Measurements from ENCODE around the gene BLVRB.
"Not testable (repeated sequence)": the region's sequence is repeated elsewhere in the genome, so short reads cannot be mapped to it uniquely, and the experiment has no call there.

BLVRB gene

DNA sequence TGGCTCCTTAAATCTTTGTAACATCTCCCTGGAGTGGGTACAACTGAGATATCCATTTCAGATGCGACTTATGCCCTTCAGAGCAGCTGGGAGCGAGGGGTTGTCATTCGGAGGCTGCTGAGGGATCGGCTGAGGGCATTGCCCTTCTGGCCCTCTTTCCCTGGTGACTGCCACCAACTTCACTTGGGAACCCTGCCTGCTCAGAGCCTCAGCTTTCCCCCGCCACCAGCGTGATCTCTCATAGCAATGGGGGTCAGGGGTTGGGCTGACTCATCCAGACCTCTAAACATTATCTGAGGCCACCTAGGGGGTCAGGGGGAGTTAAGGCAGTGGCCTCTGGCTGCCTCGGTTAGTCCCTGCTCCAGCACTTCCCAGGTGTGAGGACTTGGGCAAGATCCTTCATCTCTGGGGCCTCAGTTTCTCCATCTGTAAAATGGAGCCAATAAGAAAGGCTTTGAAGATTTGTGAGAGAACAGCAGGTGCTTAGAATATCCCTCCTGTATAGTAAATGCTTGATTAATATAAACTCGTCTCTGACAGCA is 53.5 kb downstream of the BLVRB start:
- no peak overlapping the region for H3K27ac ChIP-seq
- DNase-seq (ENCODE audit: low read depth, low spot score), result no peak

DNA sequence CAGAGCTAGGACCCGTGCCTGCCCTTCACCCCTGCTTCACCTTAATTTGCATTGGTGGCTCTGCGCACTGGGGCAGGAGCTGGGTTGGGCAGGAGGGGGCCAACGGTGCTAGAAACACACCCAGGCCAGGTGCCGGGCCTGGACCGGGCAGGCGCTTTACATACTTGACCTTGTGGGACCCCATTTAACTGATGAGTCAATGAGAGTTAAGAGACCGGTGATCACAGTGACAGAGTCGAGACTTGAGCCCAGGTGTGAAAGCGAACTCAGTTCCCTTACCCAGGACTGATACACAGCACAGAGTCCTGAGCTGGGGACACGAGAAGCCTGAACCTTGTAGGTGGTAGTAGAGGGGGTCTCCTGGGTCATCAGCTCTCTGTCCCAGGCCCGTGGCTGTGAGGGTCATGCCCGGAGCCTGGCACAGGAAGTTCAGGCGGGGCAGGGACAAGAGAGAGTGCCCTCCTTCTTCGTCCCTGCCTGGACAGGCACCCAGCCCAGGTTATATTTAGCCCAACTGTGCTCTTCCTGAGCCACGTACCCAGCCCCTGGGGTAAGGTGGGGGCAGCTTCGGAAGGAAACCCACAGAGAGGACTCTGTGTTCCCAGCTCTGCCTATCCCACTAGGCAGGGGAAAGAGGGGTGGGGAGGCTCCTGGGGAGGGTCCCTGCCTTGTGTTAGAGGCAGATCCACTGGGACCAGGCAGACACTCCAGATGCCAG is 54.3 kb downstream of the BLVRB start:
- no peak for DNase-seq (ENCODE audit: low read depth, low spot score)
- H3K27ac ChIP-seq, result no peak overlapping the region

DNA sequence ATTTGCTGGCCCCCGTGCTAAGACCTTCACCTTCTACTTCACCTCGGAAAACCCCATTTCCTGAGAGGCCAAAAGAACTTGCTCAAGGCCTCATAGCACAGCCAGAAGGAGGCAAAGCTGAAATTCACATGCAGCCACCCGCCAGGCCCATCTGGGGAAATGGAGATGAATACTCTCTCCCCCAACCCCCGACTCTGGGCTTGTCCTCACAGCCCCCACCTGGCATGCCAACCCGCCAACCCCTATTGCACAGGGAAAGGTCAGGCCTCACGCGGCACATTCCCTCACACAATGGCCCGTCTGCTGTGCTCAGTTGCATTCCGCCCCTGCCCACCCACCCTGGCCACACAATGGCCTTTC is 55.5 kb downstream of the BLVRB start:
- no peak overlapping the region for H3K27ac ChIP-seq
- no peak for DNase-seq (ENCODE audit: low read depth, low spot score)

DNA sequence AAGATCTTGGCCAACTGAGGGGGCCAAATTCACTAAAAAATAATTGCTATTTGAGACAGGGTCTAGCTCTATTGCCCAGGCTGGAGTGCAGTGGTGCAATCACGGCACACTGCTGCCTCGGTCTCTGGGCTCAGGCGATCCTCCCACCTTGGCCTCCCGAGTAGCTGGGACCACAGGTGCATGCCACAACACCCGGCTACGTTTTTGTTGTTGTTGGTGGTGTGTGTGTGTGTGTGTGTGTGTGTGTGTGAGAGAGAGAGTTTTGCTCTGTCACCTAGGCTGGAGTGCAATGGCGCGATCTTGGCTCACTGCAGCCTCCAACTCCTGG is 57.0 kb downstream of the BLVRB start:
- H3K27ac ChIP-seq; DNase-seq (ENCODE audit: low read depth, low spot score): not testable (repeated sequence)

- no peak for DNase-seq (ENCODE audit: low read depth, low spot score)
- H3K27ac ChIP-seq, result no peak overlapping the region
These were observed 57.6 kb downstream of the BLVRB start for GRCh38 chr19:40407714-40408597.

GRCh38 chr19:40403262-40403984 is 62.1 kb downstream of the BLVRB start:
- H3K27ac ChIP-seq, result no peak overlapping the region
- no peak for DNase-seq (ENCODE audit: low read depth, low spot score)

GRCh38 chr19:40400559-40400958 is 65.0 kb downstream of the BLVRB start:
- no peak for DNase-seq (ENCODE audit: low read depth, low spot score)
- no peak overlapping the region for H3K27ac ChIP-seq

GRCh38 chr19:40398417-40399131 is 67.0 kb downstream of the BLVRB start:
- H3K27ac ChIP-seq, result no peak overlapping the region
- DNase-seq (ENCODE audit: low read depth, low spot score), result no peak

Data from epithelial cell of prostate (primary cell).